K562 (cell line): ENCODE data around the gene CENPP.

Experiments
- DACH1 ChIP-seq: fragments of 450-650 bp; IDR thresholded peaks from 2 replicates; pipeline ENCODE4 v1.6.1; 2018; ENCODE audit not compliant: partially characterized antibody
- DNMT1 ChIP-seq: fragments of 450-650 bp; IDR thresholded peaks from 2 replicates; pipeline ENCODE4 v1.6.1; 2016; ENCODE audit warnings: antibody characterized with exemption, mild to moderate bottlenecking
- EZH2 ChIP-seq: IDR thresholded peaks from 2 replicates; pipeline ENCODE4 v1.6.1; 2012; ENCODE audit warnings: low read depth, mild to moderate bottlenecking, inconsistent platforms, low read length, borderline replicate concordance
- GABPB1 ChIP-seq: sonication (generic); formaldehyde crosslinking; IDR thresholded peaks from 2 replicates; pipeline ENCODE4 v1.8.0; 2022; ENCODE audit warnings: mild to moderate bottlenecking, missing genetic modification reagents
- HINFP ChIP-seq: fragments of 450-650 bp; conservative IDR thresholded peaks from 2 replicates; pipeline ENCODE4 v1.6.1; 2016; ENCODE audit warnings: missing genetic modification characterization, low read depth, mild to moderate bottlenecking, control low read depth, missing compliant biosample characterization
- HNRNPH1 ChIP-seq: fragments of 200-400 bp; formaldehyde crosslinking; optimal IDR thresholded peaks from 2 replicates; pipeline ENCODE3; 2017; ENCODE audit warnings: low read depth, mild to moderate bottlenecking, low read length, moderate library complexity
- JUND ChIP-seq, 2 experiments: IDR thresholded peaks; 2 replicates in 1 of 2; 3 replicates in 1 of 2; pipeline ENCODE4 v1.6.1; 2011; ENCODE audit warnings: borderline replicate concordance in 2 of 2, low read depth in 2 of 2, low read length in 2 of 2, improper control_type of control experiment in 1 of 2, missing biosample characterization in 1 of 2, missing genetic modification characterization in 1 of 2, missing genetic modification reagents in 1 of 2
- MTA1 ChIP-seq: fragments of 450-650 bp; IDR thresholded peaks from 2 replicates; pipeline ENCODE4 v1.6.1; 2017; ENCODE audit warnings: borderline replicate concordance
- MTA2 ChIP-seq: fragments of 450-650 bp; IDR thresholded peaks from 2 replicates; pipeline ENCODE4 v1.6.1; 2016; ENCODE audit warnings: low read depth
- POLR2AphosphoS5 ChIP-seq: IDR thresholded peaks from 2 replicates; pipeline ENCODE4 v1.6.1; 2011; ENCODE audit warnings: mild to moderate bottlenecking, low read depth, low read length, moderate library complexity; ENCODE audit not compliant: control insufficient read depth, insufficient read depth
- RBBP5 ChIP-seq: fragments of 200-600 bp; sonication (generic); IDR thresholded peaks from 2 replicates; pipeline ENCODE4 v1.6.1; 2012; ENCODE audit warnings: borderline replicate concordance, mild to moderate bottlenecking, low read length, control low read depth, inconsistent platforms; ENCODE audit not compliant: insufficient read depth, poor library complexity, severe bottlenecking
- TCF7L2 ChIP-seq: fragments of 150-350 bp; IDR thresholded peaks from 2 replicates; pipeline ENCODE4 v1.6.1; 2016; ENCODE audit warnings: low read depth, mild to moderate bottlenecking, low read length, moderate library complexity
- YBX1 ChIP-seq: fragments of 450-650 bp; IDR thresholded peaks from 2 replicates; pipeline ENCODE4 v1.7.1; 2016; ENCODE audit warnings: mild to moderate bottlenecking
- TF ChIP-seq, protein P1 (sequence below), 3 experiments: IDR thresholded peaks in 2 of 3; conservative IDR thresholded peaks in 1 of 3; 2 replicates each; pipeline ENCODE4 v1.5.1; 2011 to 2012; ENCODE audit warnings: low read length in 3 of 3, mild to moderate bottlenecking in 3 of 3, control low read depth in 2 of 3, improper control_type of control experiment in 1 of 3, inconsistent platforms in 1 of 3, low read depth in 1 of 3, mixed read lengths in 1 of 3, moderate library complexity in 1 of 3; ENCODE audit not compliant: insufficient read depth in 2 of 3

DNA sequence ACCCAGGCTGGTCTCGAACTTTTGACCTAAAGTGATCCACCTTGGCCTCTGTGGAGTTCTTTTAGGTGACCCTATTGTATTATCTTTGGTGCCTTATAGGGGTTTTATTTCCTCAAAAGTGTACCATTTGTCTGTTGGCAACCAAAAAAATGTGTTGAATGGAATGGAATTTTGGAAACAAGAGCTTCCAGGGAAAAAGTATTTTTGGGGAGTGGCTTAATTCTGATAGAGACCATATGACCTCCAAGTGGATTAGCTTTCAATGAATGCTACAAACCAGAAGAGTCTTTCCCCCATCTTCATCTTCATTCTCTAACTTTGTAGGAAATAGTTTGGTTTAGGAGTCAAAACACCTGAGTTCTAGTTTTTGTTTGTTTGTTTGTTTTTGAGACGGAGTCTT lies 82.1 kb downstream of the CENPP start:
- TF ChIP-seq HINFP (tag) (no peak), DNMT1 (no peak), MTA1 (no peak), MTA2 (no peak), EZH2 (no peak), POLR2AphosphoS5 (no peak), GABPB1 (no peak), YBX1 (no peak), TCF7L2 (no peak), RBBP5 (no peak), JUND (IDR thresholded peaks at IDR 0.05; ENCODE audit: borderline replicate concordance, low read depth, low read length) (no peak), JUND (tag; IDR thresholded peaks at IDR 0.05; ENCODE audit: borderline replicate concordance, low read depth, low read length) (no peak), DACH1 (no peak), HNRNPH1 (no peak)
- TF ChIP-seq, protein P1, sequence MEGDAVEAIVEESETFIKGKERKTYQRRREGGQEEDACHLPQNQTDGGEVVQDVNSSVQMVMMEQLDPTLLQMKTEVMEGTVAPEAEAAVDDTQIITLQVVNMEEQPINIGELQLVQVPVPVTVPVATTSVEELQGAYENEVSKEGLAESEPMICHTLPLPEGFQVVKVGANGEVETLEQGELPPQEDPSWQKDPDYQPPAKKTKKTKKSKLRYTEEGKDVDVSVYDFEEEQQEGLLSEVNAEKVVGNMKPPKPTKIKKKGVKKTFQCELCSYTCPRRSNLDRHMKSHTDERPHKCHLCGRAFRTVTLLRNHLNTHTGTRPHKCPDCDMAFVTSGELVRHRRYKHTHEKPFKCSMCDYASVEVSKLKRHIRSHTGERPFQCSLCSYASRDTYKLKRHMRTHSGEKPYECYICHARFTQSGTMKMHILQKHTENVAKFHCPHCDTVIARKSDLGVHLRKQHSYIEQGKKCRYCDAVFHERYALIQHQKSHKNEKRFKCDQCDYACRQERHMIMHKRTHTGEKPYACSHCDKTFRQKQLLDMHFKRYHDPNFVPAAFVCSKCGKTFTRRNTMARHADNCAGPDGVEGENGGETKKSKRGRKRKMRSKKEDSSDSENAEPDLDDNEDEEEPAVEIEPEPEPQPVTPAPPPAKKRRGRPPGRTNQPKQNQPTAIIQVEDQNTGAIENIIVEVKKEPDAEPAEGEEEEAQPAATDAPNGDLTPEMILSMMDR (IDR thresholded peaks at IDR 0.05 in 2 of 3, conservative IDR thresholded peaks at IDR 0.05 in 1 of 3; ENCODE audit: insufficient read depth in 2 of 3, low read depth in 1 of 3, low read length in 3 of 3), result no peak
